Stomach (tissue), 4 donors: ENCODE data around the gene RABL2A.
"Not testable (repeated sequence)": the region's sequence is repeated elsewhere in the genome, so short reads cannot be mapped to it uniquely, and the experiment has no call there.

Source experiments
- EP300 ChIP-seq: sonication (generic); formaldehyde crosslinking; IDR thresholded peaks from one replicate; pipeline ENCODE4 v1.6.1; 2017; ENCODE audit warnings: antibody characterized with exemption
- TF ChIP-seq, protein P1 (sequence below), 7 experiments: fragments of 450-650 bp in 4 of 7; fragments of 200-600 bp in 3 of 7; sonication (generic) in 3 of 7; IDR thresholded peaks; one replicate each; pipeline ENCODE4 v1.5.1; 2016 to 2019; ENCODE audit warnings: antibody characterized with exemption in 7 of 7, control low read depth in 2 of 7, mild to moderate bottlenecking in 1 of 7

DNA sequence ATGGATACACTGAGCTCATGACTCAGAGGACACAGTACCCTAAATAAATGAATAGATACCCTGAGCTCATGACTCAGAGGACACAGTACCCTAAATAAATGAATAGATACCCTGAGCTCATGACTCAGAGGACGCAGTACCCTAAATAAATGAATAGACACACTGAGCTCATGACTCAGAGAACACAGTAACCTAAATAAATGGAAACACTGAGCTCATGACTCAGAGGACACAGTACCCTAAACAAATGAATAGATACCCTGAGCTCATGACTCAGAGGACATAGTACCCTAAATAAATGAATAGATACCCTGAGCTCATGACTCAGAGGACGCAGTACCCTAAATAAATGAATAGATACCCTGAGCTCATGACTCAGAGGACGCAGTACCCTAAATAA, 25.5 kb downstream of the RABL2A start:
- TF ChIP-seq, protein P1, sequence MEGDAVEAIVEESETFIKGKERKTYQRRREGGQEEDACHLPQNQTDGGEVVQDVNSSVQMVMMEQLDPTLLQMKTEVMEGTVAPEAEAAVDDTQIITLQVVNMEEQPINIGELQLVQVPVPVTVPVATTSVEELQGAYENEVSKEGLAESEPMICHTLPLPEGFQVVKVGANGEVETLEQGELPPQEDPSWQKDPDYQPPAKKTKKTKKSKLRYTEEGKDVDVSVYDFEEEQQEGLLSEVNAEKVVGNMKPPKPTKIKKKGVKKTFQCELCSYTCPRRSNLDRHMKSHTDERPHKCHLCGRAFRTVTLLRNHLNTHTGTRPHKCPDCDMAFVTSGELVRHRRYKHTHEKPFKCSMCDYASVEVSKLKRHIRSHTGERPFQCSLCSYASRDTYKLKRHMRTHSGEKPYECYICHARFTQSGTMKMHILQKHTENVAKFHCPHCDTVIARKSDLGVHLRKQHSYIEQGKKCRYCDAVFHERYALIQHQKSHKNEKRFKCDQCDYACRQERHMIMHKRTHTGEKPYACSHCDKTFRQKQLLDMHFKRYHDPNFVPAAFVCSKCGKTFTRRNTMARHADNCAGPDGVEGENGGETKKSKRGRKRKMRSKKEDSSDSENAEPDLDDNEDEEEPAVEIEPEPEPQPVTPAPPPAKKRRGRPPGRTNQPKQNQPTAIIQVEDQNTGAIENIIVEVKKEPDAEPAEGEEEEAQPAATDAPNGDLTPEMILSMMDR (IDR thresholded peaks at IDR 0.05) = not testable (repeated sequence)
- not testable (repeated sequence) for TF ChIP-seq EP300
